GDM1 (cell line): ENCODE measurements around the gene ORM1.
A peak's percentile ranks its signal among the peaks of the same experiment; 100 is the strongest.

ENCODE experiments used
- DNase-seq: peaks from one replicate; lab custom pipeline; 2025; lab: John Stamatoyannopoulos, UW

Gene ORM1

DNA sequence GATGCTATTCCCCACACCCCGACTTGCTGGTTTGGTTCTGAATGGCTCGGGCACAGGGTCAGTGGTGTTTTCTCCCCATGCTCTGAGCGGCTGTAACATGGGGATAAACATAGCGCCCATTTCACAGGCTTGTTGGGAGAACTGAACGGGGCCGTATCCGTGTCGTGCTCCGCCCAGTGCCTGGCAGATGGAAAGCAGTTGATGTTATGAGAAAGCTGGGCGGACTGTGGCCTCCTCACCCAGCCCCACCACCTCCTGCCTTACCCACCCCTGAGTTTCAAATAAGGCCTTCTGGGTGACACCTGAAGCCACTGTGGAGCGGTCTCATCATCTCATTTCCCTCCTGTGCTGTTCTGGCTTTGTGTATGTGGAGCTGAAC lies 21.3 kb downstream of the ORM1 start:
- no peak for DNase-seq

DNA sequence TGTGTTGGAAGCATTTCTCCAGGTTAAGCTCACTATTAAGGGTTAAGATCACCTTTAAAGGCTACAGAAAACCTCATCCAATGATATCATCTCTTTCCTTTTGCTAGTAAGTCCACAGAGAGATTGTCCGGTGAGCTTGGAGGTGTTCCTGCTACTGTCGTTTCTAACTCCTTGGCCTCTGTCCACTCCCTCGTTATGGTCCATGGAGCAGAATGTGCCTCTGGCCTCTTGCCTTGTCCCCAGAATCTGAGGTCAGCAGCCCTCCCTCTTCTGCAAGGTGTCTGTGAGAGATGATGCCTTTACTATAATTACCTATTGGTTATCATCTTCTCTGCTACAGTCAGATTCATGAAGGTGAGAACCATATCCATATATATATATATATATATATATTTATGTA lies 21.8 kb downstream of the ORM1 start:
- no peak for DNase-seq

DNA sequence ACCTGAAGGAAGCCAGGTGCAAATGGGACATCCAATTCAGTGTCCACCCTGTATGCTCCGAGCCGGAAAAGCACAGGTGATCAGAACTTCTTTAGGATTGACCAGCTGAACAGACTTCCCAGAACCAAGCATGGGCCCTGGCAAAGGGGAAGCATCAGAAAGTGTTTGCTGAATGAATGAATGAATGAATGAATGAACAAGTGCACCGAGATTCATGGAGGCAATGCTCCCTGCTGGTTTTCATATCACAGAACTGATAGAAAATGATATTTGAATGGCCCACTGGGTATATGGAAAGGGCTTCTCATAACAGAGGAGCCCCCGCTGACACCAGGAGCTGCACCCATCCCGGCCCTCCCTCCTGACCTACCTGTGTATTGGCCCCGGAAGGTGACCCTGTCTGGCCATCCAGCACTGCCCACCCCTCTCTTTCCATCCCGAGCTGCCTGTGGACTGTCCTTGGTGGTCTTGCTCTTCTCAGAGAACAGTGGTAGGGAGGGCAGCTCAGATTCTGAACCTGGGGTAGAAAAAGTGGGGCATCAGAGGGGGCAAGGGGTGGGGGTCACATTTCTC lies 22.7 kb downstream of the ORM1 start:
- no peak for DNase-seq

DNA sequence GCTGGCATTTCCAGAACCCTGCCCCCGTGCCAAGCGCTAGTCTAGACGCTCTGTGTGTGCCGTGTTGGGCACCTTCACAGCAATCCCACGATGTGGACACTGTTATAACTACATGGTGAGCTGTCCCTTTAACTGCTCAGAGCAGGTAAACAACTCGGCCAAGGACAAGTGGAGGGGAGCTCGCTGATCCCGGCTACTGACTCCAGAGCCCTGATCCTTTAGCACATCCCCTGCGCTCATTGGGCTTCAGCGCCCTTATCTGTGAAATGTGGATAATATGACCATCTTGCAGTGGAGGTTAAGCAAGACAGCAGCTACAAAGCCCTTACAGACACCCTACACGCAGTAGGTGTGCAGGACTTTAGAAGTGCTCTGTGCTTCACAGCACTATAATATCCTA lies 23.2 kb downstream of the ORM1 start:
- no peak for DNase-seq

DNA sequence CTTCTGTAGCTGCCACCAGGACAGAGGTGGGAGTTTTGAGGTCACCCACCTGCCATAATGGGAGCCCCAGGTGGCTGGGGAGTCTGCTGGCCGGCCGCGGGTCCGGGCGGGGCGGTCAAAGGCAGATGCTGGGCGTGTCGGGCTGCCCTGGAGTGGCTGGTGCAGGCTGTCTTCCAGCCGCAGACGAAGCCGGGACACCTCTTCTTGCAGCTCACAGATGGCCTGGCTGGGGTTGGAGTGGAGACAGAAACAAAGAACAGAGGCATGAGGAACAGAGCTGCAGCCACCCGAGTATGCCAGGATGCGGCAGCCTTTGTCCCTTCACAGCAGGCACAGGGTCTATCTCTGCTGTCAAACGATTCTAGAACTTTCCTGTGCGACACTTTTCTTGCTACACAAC lies 24.8 kb downstream of the ORM1 start:
- no peak for DNase-seq

DNA sequence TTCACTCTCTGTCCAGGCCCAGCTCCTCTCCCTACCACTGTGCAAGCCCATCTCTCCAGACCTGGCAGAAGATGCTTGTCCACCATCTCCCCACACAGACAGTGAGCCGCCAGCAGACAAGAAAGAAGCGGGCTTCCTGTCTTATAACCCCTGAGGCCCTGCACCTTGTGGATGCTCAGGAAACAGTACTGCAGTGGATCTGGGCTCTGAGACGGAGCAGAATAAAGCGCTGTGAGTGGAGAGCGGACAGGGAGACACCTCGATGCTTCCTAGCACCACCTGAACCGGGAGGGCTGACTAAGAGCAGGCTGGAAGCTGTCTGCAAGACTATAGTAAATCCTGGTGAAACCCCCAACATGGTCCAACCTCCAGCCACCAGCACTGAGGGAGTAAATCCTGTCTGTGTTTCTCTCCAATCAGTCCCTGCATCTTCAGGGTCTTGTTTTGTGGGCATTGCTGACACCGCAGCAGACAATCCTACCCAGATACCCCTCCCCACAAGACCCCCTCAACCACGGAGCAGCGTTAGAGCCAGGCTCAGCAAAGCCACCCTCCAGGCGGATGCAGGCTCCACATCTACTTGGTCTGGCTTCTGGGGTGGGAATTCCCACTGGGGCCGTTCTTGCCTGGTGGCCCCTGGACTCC lies 25.5 kb downstream of the ORM1 start:
- no peak for DNase-seq

DNA sequence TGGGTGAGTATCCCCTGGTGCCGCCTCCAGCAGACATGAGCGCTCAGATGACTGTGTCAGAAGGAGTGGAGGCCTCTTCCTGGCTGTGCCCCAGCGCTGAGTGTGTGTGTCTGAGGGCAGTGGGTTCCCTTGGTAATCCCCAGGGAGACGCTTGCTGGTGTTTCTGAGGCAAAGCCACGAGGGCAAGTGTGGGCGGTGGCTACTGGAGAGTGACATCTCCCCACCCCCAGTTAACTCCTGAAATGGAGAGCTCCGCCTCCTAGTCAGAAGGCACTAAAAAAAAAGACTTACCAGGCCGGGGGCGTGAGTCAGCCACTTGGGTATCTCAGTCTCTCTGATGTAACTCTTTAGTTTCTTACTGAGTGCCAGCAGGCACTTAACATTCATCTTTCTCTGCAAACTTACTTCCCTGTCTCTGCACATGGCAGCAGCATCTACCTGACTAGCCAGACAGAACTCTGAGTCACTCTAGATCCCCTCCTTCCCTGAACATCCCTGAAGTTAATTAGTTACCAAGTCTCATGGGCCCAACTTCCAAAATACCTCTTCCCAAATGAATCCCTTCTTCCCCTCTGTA lies 26.1 kb downstream of the ORM1 start:
- peak; percentile 65 for DNase-seq

DNA sequence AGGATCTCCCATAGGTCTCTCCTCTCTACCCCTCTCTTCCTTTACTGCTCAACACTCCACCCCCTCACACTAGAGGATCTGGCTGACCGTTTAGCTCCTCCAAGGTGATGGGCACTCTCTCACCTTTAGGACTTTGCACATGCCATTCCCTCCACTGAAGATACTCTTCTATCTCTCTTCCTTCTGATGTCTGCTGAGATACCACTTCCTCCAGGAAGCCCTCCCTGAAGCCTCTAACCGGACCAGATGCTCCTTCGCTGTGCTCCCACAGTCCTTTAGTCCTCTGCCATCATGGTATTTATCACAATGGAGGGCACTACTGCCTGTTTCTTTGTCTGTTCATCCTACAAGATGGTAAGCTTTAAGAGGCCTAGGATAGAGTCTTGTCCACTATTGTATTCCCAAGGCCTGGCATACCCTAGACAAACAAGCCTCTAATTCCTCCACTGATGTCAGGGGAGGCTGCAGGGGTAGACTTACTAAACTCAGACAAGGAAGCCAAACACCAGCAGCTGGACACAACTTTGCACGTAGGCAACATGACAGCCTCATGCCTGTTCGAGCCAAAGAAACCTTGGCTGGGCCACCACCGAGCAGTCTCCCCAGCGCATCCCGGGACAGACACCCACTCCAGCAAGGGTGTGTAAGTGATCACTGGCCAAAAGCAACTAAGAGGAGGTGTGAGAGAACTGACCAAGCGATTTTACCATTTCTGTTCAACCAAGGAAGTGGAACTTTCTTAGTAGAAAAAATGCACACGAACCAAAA lies 27.0 kb downstream of the ORM1 start:
- no peak for DNase-seq

DNA sequence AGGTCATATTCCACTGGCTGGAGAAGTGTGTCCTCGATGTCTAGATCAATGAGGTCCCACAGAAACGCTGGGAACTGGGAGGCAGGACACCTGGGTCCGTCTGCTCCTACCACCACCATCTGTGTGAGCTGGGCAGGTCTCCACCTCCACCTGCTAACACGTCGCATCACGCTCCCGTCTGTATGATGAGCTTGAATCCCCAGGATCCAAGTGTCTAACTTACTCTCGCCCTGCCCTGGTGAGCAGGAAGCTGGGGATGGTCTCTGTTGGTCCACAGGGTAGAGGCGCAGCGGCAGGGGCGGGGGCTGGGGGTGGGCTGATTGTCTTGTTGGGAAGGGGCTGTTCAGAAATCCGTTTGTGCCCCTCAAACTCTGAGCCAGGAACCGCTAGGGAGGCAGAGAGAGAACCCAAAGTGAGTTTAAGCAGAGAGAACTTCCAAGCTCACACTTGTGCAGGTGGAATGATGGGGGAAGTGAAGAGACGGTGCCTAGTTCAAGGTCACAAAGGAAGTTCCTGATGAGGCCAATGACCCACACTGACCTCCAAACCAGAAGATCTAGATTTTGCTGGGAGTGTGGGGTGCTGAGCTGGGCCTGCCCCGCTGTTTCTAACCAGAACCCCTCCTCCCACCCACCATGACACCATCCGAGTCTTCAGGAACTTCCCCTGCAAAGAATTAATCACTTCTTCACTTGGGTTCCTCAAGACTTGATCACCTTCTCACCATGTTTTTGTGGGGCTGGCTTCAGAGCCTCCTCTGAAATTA lies 27.9 kb downstream of the ORM1 start:
- no peak for DNase-seq

DNA sequence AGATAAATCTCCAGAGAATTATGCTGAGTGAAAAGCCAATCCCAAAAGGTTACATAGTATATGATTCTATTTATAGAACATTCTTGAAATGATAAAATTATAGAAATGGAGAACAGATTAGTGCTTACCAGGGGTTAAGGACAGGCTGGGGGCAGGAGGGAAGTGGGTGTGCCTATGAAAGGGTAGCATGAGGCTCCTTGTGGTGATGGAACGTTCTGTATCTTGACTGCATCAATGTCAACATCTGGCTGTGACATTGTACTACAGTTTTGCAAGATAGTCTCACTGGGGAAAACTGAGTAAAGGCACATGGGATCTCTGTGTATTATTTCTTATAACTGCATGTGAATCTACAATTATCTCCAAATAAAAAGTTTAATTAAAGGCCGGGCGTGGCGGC lies 29.0 kb downstream of the ORM1 start:
- no peak for DNase-seq

DNA sequence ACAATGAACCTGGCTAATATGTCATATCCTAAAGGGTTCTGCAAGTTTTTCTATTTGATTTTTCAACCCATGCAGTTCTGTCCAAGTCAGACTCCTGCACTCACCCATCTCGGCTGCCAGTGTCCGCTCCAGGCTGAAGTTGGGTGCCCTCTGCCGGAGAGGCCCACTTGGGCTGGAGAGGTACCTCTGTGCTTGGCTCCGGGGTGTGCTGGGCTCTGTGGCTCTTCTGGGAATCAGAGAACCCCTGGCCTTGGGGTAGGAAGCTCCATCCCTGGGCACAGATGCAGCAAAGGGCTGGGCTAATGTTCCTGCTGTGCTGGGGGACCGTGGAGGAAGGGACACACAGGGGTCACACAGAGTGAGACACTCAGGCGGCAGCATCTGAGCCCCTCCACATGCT lies 32.9 kb downstream of the ORM1 start:
- DNase-seq, result no peak

DNA sequence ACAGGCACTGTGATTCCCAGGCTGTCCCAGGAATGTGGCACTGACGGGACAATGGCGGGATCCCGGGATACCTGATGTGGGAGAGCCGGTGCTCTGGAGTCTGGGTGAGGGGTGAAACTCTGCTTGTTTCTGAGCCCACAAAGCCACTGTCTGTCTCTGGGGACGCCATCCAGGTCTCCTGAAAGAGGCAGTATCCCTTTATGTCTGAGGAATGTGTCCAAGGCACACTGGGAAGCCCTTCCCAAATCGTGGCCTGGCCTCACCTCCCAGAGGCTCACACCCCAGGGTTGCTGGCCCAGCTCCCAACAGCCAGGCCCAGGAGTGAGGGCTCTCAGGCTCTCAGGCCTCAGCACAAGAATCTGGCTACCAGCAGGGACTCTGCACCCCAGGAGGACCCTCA lies 33.9 kb downstream of the ORM1 start:
- DNase-seq, result no peak

DNA sequence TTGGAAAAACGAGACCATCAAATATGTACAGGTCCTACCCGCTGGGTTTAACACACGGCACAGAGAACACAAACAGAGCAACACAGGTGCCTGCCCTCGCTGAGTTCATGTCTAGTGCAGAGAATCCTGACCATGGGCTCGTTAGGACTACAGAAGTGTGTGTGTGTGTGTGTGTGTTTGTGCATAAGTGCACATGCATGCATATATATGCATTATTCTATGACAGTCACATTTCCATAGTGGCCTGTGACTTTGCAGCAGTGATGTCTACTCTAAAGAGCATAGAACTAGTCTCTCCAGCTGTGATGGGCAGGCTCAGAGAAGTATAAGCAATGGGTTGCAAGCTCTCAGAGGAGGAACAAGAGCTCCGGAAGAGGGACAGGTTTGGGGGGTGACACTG lies 34.5 kb downstream of the ORM1 start:
- no peak for DNase-seq

DNA sequence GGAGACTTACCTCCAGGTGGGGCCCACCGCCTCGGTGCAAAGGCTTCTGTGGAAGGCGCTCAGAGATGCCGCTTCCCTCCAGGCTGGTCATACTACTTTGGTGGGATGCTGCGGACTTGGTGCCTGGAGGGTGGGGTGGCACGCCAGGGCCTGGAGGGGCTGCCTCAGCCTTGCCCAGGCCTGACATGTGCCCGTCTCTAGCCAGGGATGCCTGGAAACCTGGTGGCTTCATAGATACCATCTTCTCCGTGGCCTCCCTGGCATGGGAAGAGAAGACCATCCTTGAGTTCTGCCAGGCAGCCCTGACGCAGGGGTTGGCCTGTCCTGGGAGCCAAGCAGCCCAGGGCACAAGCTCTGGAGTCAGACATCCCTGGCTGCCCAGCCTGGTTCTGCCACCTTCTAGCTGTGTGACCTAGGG lies 35.0 kb downstream of the ORM1 start:
- no peak for DNase-seq

DNA sequence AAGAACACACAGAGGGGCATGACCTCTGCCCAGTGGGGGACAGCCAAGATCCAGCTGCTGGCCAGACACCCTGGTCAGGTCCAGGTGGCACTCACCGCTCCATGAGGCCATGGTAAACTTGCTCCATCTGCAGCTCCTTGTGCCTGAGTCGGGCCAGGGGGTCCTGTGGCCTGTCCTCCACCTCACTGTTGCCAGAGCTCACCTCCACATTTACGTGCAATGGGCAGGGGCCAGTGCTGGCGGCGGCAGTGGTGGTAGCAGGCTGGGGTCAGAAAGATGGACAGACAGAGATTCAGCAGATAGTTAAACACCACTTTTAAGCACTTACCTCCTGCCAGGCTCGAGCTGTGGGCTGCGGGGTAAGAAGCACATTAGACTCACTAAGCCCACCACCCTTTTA lies 36.9 kb downstream of the ORM1 start:
- no peak for DNase-seq

DNA sequence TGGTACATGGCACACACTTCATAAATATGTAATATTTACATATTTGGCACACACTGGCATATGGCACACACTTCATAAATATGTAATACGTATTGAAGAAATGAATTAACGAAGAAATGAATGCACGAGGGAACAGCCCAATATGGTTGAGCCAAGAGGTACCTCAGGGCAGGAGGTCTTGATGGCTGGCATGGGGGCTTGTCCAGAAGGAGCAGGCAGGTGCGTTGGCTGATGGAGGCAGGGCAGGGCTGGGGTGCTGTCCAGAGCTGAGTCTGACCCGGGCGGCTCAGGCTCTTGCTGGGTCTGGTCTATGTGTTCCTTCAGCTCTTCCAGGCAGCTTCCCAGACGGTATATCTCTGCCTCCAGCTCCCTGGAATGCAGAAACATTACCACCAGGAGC lies 38.6 kb downstream of the ORM1 start:
- DNase-seq, result no peak

DNA sequence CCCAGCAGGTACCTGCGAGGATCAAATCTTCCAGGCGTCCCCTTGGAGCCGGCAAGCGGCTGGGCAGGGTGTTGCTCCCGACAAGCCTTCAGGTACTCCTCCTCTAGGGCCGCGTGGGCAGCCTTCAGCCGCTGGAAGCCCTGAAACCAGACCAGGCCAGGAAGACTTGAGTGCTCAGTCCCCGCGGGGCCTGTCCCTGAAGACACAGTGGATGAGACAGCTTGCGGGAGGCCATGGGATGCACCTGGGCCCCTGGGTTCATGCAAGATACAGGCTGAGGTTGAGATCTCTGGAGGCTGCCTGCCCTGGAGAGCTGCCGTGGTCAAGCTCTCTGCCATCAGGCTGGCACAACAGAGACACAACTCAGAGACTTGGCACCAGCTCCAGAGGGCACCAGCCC lies 39.5 kb downstream of the ORM1 start:
- no peak for DNase-seq

DNA sequence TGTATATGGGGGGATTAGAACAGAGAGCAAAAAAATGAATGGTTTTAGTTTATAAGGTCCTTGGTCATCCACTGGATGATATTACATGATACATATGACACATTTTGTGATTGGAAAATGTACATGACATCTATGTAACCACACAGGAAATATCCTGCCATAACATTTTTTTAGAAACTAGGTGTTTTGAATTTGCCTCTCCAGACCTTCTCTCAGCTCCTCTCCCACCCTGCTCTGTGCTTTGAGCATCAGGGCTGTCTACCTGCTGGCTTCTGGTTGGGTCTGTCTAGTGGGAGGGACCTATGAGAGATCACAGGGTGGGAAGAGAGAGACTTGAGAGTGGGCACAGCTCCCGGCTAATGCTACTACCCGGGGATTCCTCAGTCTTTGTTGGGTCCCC lies 40.5 kb downstream of the ORM1 start:
- DNase-seq, result no peak

DNA sequence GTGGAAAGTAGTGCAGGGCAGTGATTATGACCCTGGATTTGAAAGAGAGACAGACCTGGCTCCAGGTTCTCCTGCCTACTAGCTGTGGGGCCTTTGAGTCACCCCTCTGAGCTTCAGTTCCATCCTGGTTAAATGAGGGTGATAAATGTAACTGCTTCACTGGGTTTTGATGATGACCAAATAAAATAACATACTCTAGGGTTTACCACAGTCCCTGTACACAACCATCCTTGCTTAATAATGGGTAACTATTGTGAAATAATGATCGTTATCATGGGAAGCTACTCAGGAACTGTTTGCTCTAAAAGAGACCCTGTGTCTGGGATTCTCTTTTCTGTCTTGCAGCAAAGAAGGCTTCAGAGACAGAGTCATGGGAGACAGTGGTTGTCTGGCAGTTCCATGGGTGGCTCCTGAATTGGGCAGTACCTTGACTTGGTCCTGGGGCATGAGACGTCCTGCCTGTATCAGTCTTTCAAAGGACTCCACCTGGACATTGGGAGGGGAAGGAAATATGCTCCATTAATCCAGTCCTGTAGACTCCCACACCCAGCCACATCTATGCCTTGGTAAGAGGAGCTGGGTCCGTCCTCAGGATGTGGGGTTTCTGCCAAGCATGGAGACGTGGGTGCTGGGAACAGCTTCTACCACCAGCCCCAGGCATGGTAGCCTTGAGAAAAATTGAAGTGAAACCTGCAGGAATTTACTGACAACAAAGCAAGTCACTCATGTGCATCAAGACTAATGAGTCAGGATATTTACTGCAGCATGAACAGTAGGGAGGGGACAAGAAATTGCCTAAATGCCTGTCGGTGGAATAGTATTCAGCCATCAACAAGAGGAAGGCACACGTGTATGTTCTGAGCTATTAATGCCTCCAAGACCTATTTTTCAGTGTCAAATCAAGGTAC lies 41.5 kb downstream of the ORM1 start:
- DNase-seq, result no peak

DNA sequence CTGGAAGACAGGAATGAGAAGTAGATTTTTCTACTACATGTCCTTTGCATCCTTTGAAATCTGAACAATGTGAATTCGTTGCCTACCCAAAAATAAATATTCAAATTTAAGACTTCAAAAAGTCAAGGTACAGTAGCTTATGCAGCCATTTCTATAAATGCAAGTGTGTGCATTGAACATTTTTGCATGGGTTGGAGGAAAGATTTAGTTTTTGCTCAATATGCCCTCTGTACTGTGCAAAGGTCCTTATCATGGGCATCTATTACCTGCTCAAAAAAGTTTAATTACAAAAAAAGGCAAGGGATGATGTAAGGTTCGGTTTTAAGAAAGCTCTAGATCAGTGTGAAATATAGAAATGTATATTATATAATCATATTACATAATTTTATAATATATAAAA lies 42.3 kb downstream of the ORM1 start:
- no peak for DNase-seq

DNA sequence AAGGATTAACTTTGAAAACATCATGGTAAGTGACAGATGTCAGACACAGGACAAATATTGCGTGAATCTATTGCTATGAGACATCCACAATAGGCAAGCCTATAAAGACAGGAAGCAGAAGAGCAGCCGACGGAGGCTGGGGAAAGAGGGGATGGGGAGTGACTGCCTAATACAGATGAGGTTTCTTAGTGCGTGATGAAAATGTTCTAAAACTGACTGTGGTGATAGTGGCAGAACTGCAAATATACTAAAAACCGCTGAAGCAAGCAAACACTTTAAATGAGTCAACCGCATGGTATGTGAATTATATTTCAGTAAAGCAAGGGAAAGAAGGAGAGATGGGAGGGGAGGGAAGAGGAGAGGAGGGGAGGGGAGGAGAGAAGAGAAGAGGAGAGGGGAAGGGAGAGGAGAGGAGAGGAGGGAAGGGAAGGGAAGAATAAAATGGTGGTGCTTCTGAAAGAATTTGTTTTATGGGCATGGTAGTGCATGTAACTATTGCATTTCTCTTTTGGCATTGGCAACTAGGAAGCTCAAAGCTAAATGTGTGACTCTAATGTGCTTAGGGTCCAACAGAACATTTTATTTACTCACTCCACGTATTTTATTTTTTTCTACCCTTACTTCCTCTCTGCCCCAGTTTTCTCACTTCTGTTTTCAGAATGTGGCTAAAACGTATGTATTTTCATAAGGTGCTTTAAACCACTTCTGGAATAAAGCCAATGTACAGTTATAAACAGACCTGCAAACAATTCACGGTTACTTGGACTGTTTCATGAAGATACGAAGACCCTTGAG lies 43.6 kb downstream of the ORM1 start:
- DNase-seq, result no peak
